Measurements from ENCODE around the gene CACNA1C. TPM values are rescaled to one million over a fixed set of nuclear protein-coding genes. Genes with fewer than 3 reads are reported as not detected.

The CACNA1C gene
- total and polyA plus RNA-seq, 10 of the 15 experiments (the other 5 are each of a cell fraction or from before 2014, with no cell fraction given) = under 0.01 to 0.15 (median 0.09) TPM; not detected in 5

DNA sequence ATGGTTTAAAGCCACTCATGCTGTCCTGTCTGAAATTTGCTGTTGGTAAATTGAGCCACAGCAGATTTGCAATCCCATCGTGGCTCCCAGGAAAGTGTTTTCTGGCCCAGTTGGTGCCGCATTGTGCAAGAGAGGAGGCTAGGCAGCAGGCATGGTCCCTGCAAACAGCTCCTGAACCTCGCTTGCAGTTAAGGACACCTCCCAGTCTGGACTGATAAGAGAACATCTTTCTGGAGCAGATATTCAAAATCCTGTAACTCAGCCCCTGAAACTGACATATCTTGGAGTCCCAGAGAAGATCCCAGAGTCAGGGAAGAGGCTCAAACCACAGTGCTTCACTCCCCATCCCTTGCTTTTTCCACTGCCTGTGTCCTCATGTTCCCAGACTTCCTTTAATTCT, 413.4 kb downstream of the CACNA1C start:
- ChIA-PET POLR2A (no interaction called here), SMC1A (ENCODE audit: uncharacterized antibody, unreplicated experiment) (no interaction called here), RAD21 (ENCODE audit: unreplicated experiment) (no interaction called here), CTCF (no interaction called here)
- H3K27ac ChIP-seq (ENCODE audit: control insufficient read depth, insufficient read depth) = no peak overlapping the region
- TF ChIP-seq WRNIP1 (IDR thresholded peaks at IDR 0.05; ENCODE audit: borderline replicate concordance, low read depth, low read length) (no peak), FOXM1 (IDR thresholded peaks at IDR 0.05; ENCODE audit: low read depth, low read length) (no peak), NBN (IDR thresholded peaks at IDR 0.05) (no peak), ZNF207 (IDR thresholded peaks at IDR 0.05; ENCODE audit: borderline replicate concordance) (no peak), EZH2 (IDR thresholded peaks at IDR 0.05; ENCODE audit: borderline replicate concordance, control insufficient read depth, low read depth, low read length) (no peak), ZSCAN29 (IDR thresholded peaks at IDR 0.05) (no peak), STAT1 (conservative IDR thresholded peaks at IDR 0.05) (no peak), SPI1 (IDR thresholded peaks at IDR 0.05; ENCODE audit: borderline replicate concordance, insufficient read depth, low read depth, low read length) (no peak), CREB1 (IDR thresholded peaks at IDR 0.05; ENCODE audit: low read depth) (no peak), ZNF622 (IDR thresholded peaks at IDR 0.05) (no peak), SMC3 (IDR thresholded peaks at IDR 0.05; ENCODE audit: borderline replicate concordance, low read length) (no peak)
- TF ChIP-seq, protein P1, sequence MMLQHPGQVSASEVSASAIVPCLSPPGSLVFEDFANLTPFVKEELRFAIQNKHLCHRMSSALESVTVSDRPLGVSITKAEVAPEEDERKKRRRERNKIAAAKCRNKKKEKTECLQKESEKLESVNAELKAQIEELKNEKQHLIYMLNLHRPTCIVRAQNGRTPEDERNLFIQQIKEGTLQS (IDR thresholded peaks at IDR 0.05; ENCODE audit: borderline replicate concordance, extremely low read depth, low read depth, low read length) = no peak
- TF ChIP-seq, protein P2, sequence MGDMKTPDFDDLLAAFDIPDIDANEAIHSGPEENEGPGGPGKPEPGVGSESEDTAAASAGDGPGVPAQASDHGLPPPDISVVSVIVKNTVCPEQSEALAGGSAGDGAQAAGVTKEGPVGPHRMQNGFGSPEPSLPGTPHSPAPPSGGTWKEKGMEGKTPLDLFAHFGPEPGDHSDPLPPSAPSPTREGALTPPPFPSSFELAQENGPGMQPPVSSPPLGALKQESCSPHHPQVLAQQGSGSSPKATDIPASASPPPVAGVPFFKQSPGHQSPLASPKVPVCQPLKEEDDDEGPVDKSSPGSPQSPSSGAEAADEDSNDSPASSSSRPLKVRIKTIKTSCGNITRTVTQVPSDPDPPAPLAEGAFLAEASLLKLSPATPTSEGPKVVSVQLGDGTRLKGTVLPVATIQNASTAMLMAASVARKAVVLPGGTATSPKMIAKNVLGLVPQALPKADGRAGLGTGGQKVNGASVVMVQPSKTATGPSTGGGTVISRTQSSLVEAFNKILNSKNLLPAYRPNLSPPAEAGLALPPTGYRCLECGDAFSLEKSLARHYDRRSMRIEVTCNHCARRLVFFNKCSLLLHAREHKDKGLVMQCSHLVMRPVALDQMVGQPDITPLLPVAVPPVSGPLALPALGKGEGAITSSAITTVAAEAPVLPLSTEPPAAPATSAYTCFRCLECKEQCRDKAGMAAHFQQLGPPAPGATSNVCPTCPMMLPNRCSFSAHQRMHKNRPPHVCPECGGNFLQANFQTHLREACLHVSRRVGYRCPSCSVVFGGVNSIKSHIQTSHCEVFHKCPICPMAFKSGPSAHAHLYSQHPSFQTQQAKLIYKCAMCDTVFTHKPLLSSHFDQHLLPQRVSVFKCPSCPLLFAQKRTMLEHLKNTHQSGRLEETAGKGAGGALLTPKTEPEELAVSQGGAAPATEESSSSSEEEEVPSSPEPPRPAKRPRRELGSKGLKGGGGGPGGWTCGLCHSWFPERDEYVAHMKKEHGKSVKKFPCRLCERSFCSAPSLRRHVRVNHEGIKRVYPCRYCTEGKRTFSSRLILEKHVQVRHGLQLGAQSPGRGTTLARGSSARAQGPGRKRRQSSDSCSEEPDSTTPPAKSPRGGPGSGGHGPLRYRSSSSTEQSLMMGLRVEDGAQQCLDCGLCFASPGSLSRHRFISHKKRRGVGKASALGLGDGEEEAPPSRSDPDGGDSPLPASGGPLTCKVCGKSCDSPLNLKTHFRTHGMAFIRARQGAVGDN (IDR thresholded peaks at IDR 0.05) = no peak
- TF ChIP-seq, protein P3, sequence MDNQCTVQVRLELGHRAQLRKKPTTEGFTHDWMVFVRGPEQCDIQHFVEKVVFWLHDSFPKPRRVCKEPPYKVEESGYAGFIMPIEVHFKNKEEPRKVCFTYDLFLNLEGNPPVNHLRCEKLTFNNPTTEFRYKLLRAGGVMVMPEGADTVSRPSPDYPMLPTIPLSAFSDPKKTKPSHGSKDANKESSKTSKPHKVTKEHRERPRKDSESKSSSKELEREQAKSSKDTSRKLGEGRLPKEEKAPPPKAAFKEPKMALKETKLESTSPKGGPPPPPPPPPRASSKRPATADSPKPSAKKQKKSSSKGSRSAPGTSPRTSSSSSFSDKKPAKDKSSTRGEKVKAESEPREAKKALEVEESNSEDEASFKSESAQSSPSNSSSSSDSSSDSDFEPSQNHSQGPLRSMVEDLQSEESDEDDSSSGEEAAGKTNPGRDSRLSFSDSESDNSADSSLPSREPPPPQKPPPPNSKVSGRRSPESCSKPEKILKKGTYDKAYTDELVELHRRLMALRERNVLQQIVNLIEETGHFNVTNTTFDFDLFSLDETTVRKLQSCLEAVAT (IDR thresholded peaks at IDR 0.05) = no peak
- TF ChIP-seq, protein P4, sequence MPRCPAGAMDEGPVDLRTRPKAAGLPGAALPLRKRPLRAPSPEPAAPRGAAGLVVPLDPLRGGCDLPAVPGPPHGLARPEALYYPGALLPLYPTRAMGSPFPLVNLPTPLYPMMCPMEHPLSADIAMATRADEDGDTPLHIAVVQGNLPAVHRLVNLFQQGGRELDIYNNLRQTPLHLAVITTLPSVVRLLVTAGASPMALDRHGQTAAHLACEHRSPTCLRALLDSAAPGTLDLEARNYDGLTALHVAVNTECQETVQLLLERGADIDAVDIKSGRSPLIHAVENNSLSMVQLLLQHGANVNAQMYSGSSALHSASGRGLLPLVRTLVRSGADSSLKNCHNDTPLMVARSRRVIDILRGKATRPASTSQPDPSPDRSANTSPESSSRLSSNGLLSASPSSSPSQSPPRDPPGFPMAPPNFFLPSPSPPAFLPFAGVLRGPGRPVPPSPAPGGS (IDR thresholded peaks at IDR 0.05; ENCODE audit: borderline replicate concordance, insufficient read depth, low read depth, low read length, poor library complexity, severe bottlenecking) = no peak
- TF ChIP-seq, protein P5, sequence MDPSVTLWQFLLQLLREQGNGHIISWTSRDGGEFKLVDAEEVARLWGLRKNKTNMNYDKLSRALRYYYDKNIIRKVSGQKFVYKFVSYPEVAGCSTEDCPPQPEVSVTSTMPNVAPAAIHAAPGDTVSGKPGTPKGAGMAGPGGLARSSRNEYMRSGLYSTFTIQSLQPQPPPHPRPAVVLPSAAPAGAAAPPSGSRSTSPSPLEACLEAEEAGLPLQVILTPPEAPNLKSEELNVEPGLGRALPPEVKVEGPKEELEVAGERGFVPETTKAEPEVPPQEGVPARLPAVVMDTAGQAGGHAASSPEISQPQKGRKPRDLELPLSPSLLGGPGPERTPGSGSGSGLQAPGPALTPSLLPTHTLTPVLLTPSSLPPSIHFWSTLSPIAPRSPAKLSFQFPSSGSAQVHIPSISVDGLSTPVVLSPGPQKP (IDR thresholded peaks at IDR 0.05; ENCODE audit: low read depth, low read length) = no peak
- no TSS peak for BruUV-seq (replicated peaks)
- in situ Hi-C loops (cut with MboI) (no loop called here), intact Hi-C loops (cut with micrococcal nuclease; ENCODE audit: unreplicated experiment) (no loop called here)
- H3K79me2 ChIP-seq (ENCODE audit: control insufficient read depth, insufficient read depth, low read length) = no peaks in the 10 kb centered on the region
- H3K4me3 ChIP-seq = no peak overlapping the region
- peaks cover 3 to 6% of the 10 kb centered on the region in 2 experiments for H3K27me3 ChIP-seq (replicated peaks in 1 of 2; ENCODE audit: control insufficient read depth in 2 of 2, insufficient read depth in 2 of 2, low read length in 1 of 2)
- no peak overlapping the region for H3K4me2 ChIP-seq (ENCODE audit: control insufficient read depth, insufficient read depth)
- H3K36me3 ChIP-seq (ENCODE audit: control insufficient read depth in 2 of 2, insufficient read depth in 2 of 2, low read length in 1 of 2) = no peaks in the 10 kb centered on the region
- ATAC-seq = no peak
- H4K20me1 ChIP-seq (ENCODE audit: control insufficient read depth, insufficient read depth) = no peaks in the 10 kb centered on the region
- no peaks in the 10 kb centered on the region for H3K4me1 ChIP-seq (ENCODE audit: control insufficient read depth, insufficient read depth, low read length)
- WGBS (ENCODE audit: insufficient coverage, insufficient replicate concordance, low lambda C conversion rate, missing lambda C conversion rate) = 19% methylated on average over 3 of the region's 3 CpGs
- no peak for DNase-seq (ENCODE audit: low read depth, low spot score)
- no peak overlapping the region for H2AFZ ChIP-seq (ENCODE audit: control insufficient read depth, low read depth, low read length)
- no peak for FAIRE-seq
- no peaks in the 10 kb centered on the region for H3K9me3 ChIP-seq (replicated peaks; ENCODE audit: control insufficient read depth, insufficient read depth, low read length)
- H3K9ac ChIP-seq (ENCODE audit: control insufficient read depth, insufficient read depth, low read length) = no peak overlapping the region

All from GM12878 (cell line).